ENCODE data around the gene LDLR. TPM values are rescaled to one million over a fixed set of nuclear protein-coding genes. Genes with fewer than 3 reads are reported as not detected.
"Not testable (repeated sequence)": the region's sequence is repeated elsewhere in the genome, so short reads cannot be mapped to it uniquely, and the experiment has no call there.

LDLR gene
- total RNA-seq, 1 experiment from 2014 or later, result 175 TPM

- BruUV-seq (replicated peaks), result no TSS peak
- Histone ChIP-seq H3K4me3 (ENCODE audit: low read depth, low read length, poor library complexity, severe bottlenecking) (no peak overlapping the region), H3K9me3 (ENCODE audit: low read depth, low read length, poor library complexity, severe bottlenecking) (no peaks in the 10 kb centered on the region), H3K27me3 (replicated peaks; ENCODE audit: insufficient read depth, low read depth, low read length, poor library complexity) (no peaks in the 10 kb centered on the region), H3K36me3 (ENCODE audit: insufficient read depth, low read length, poor library complexity, severe bottlenecking) (peaks cover 77% of the 10 kb centered on the region), H3K4me1 (ENCODE audit: insufficient read depth, low read length, poor library complexity, severe bottlenecking) (peaks cover 54% of the 10 kb centered on the region), H3K27ac (ENCODE audit: low read depth, low read length, poor library complexity, severe bottlenecking) (peak overlapping the region; percentile 73)
- no peak for TF ChIP-seq EZH2 (IDR thresholded peaks at IDR 0.05; ENCODE audit: borderline replicate concordance, low read depth, low read length, poor library complexity, severe bottlenecking)
- TF ChIP-seq, protein P1, sequence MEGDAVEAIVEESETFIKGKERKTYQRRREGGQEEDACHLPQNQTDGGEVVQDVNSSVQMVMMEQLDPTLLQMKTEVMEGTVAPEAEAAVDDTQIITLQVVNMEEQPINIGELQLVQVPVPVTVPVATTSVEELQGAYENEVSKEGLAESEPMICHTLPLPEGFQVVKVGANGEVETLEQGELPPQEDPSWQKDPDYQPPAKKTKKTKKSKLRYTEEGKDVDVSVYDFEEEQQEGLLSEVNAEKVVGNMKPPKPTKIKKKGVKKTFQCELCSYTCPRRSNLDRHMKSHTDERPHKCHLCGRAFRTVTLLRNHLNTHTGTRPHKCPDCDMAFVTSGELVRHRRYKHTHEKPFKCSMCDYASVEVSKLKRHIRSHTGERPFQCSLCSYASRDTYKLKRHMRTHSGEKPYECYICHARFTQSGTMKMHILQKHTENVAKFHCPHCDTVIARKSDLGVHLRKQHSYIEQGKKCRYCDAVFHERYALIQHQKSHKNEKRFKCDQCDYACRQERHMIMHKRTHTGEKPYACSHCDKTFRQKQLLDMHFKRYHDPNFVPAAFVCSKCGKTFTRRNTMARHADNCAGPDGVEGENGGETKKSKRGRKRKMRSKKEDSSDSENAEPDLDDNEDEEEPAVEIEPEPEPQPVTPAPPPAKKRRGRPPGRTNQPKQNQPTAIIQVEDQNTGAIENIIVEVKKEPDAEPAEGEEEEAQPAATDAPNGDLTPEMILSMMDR (conservative IDR thresholded peaks at IDR 0.05; ENCODE audit: low read depth, low read length), result no peak
- POLR2A ChIA-PET (ENCODE audit: low non-redundant PET), result no interaction called here
- CTCF ChIA-PET, result interaction anchor here (0.5 to 0.6 kb wide), 2 partner anchors 32 to 389 kb away, joined by 3 read pairs; no protein-coding TSS in a partner anchor
- DNase-seq (ENCODE audit: low spot score), result no peak
- intact Hi-C loops (cut with micrococcal nuclease; ENCODE audit: unreplicated experiment), result loop anchor here (10.0 kb wide), 1 partner anchor 149 kb away; no protein-coding TSS in a partner anchor
Observed at GRCh38 chr19:11093689-11094238, 4.5 kb downstream of the LDLR start.

GRCh38 chr19:11094520-11094894 is 5.2 kb downstream of the LDLR start:
- H3K36me3 ChIP-seq (ENCODE audit: insufficient read depth, low read length, poor library complexity, severe bottlenecking), result peaks cover 84% of the 10 kb centered on the region
- no peaks in the 10 kb centered on the region for H3K27me3 ChIP-seq (replicated peaks; ENCODE audit: insufficient read depth, low read depth, low read length, poor library complexity)
- intact Hi-C loops (cut with micrococcal nuclease; ENCODE audit: unreplicated experiment), result loop anchor here (10.0 kb wide), 1 partner anchor 150 kb away; no protein-coding TSS in a partner anchor
- no peaks in the 10 kb centered on the region for H3K9me3 ChIP-seq (ENCODE audit: low read depth, low read length, poor library complexity, severe bottlenecking)
- H3K4me1 ChIP-seq (ENCODE audit: insufficient read depth, low read length, poor library complexity, severe bottlenecking), result peaks cover 57% of the 10 kb centered on the region
- ChIA-PET POLR2A (ENCODE audit: low non-redundant PET) (no interaction called here), CTCF (interaction anchor here (0.5 kb wide), 1 partner anchor 31 kb away, joined by 3 read pairs; no protein-coding TSS in a partner anchor)
- peak overlapping the region; percentile 73 for H3K27ac ChIP-seq (ENCODE audit: low read depth, low read length, poor library complexity, severe bottlenecking)
- TF ChIP-seq, protein P1 (conservative IDR thresholded peaks at IDR 0.05; ENCODE audit: low read depth, low read length), result no peak
- no peak for TF ChIP-seq EZH2 (IDR thresholded peaks at IDR 0.05; ENCODE audit: borderline replicate concordance, low read depth, low read length, poor library complexity, severe bottlenecking)
- DNase-seq (ENCODE audit: low spot score), result no peak
- H3K4me3 ChIP-seq (ENCODE audit: low read depth, low read length, poor library complexity, severe bottlenecking), result peak overlapping the region; percentile 11
- no TSS peak for BruUV-seq (replicated peaks)

DNA sequence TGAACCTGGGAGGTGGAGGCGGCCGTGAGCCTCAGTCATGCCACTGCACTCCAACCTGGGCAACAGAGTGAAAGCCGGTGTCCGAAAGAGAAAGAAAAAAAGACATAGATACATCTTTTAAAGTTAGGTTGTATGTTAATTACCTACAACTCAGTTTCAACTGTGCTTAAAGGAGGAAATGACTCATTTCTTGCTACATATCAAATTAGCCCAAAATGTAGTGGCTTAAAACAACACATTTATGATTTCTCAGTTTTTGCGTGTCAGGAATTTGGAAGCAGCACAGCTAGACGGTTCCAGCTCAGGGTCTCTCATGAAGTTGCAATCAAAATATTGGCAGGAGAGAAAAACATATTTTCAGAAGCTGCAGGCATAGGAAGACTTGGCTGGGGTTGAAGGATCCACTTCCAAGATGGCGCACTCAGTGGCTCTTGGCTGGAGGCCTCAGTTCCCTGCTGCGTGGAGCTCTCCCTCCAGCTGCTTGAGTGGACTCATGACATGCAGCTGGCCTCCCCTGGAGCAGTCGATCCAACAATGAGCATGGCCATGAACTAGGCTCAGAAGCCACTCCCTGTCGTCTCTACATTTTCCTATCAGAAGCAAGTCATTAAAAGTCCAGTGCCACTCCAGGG is 7.1 kb downstream of the LDLR start:
- BruUV-seq (replicated peaks), result no TSS peak
- intact Hi-C loops (cut with micrococcal nuclease; ENCODE audit: unreplicated experiment), result loop anchor here (10.0 kb wide), 1 partner anchor 152 kb away; no protein-coding TSS in a partner anchor
- peak overlapping the region; percentile 73 for H3K27ac ChIP-seq (ENCODE audit: low read depth, low read length, poor library complexity, severe bottlenecking)
- DNase-seq (ENCODE audit: low spot score), result peak; percentile 90
- peak overlapping the region; percentile 11 for H3K4me3 ChIP-seq (ENCODE audit: low read depth, low read length, poor library complexity, severe bottlenecking)
- peaks cover 92% of the 10 kb centered on the region for H3K36me3 ChIP-seq (ENCODE audit: insufficient read depth, low read length, poor library complexity, severe bottlenecking)
- no peaks in the 10 kb centered on the region for H3K27me3 ChIP-seq (replicated peaks; ENCODE audit: insufficient read depth, low read depth, low read length, poor library complexity)
- ChIA-PET POLR2A (ENCODE audit: low non-redundant PET) (no interaction called here), CTCF (no interaction called here)
- H3K9me3 ChIP-seq (ENCODE audit: low read depth, low read length, poor library complexity, severe bottlenecking), result no peaks in the 10 kb centered on the region
- peaks cover 62% of the 10 kb centered on the region for H3K4me1 ChIP-seq (ENCODE audit: insufficient read depth, low read length, poor library complexity, severe bottlenecking)
- TF ChIP-seq, protein P1 (conservative IDR thresholded peaks at IDR 0.05; ENCODE audit: low read depth, low read length), result no peak
- no peak for TF ChIP-seq EZH2 (IDR thresholded peaks at IDR 0.05; ENCODE audit: borderline replicate concordance, low read depth, low read length, poor library complexity, severe bottlenecking)

- BruUV-seq (replicated peaks); CTCF ChIA-PET; H3K9me3 ChIP-seq (ENCODE audit: low read depth, low read length, poor library complexity, severe bottlenecking); DNase-seq (ENCODE audit: low spot score); POLR2A ChIA-PET (ENCODE audit: low non-redundant PET); H3K27me3 ChIP-seq (replicated peaks; ENCODE audit: insufficient read depth, low read depth, low read length, poor library complexity); H3K4me3 ChIP-seq (ENCODE audit: low read depth, low read length, poor library complexity, severe bottlenecking): not testable (repeated sequence)
- Histone ChIP-seq H3K36me3 (ENCODE audit: insufficient read depth, low read length, poor library complexity, severe bottlenecking) (peaks cover 97% of the 10 kb centered on the region), H3K27ac (ENCODE audit: low read depth, low read length, poor library complexity, severe bottlenecking) (peak overlapping the region; percentile 73), H3K4me1 (ENCODE audit: insufficient read depth, low read length, poor library complexity, severe bottlenecking) (peaks cover 60% of the 10 kb centered on the region)
- intact Hi-C loops (cut with micrococcal nuclease; ENCODE audit: unreplicated experiment), result loop anchor here (10.0 kb wide), 1 partner anchor 153 kb away; no protein-coding TSS in a partner anchor
Observed at GRCh38 chr19:11097367-11097766, 8.1 kb downstream of the LDLR start.

Measured in A673 (cell line).